Measurements from ENCODE around the gene HSPB1.

DNA sequence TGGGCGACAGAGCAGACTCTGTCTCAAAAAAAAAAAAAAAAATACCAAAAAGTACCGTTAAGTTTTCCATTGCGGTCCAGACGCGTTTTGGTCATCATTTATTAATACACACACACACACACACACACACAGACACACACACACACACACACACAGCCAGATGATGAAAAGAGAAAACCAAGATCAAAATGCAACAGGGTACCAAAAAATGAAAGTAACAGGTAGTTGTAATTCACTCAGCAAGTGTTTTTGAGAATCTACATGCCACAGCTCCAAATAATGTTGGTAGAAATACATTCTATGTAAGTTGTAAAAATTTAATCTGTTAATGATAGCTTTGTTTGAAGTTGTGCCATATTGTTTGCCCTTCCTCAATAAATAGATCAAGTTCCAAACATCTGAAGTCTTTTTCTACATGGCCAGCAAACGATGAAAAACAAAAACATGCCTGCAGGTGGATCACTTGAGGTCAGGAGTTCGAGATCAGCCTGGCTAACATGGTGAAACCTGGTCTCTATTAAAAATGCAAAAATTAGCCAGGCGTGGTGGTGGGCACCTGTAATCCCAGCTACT lies 46.9 kb downstream of the HSPB1 start:
- TF ChIP-seq, protein P1, sequence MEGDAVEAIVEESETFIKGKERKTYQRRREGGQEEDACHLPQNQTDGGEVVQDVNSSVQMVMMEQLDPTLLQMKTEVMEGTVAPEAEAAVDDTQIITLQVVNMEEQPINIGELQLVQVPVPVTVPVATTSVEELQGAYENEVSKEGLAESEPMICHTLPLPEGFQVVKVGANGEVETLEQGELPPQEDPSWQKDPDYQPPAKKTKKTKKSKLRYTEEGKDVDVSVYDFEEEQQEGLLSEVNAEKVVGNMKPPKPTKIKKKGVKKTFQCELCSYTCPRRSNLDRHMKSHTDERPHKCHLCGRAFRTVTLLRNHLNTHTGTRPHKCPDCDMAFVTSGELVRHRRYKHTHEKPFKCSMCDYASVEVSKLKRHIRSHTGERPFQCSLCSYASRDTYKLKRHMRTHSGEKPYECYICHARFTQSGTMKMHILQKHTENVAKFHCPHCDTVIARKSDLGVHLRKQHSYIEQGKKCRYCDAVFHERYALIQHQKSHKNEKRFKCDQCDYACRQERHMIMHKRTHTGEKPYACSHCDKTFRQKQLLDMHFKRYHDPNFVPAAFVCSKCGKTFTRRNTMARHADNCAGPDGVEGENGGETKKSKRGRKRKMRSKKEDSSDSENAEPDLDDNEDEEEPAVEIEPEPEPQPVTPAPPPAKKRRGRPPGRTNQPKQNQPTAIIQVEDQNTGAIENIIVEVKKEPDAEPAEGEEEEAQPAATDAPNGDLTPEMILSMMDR (tag by site-specific recombination; IDR thresholded peaks at IDR 0.05) = no peak
- TF ChIP-seq ZNF785 (tag by site-specific recombination; IDR thresholded peaks at IDR 0.05) = no peak
- TF ChIP-seq ZSCAN23 (tag by site-specific recombination; IDR thresholded peaks at IDR 0.05) = no peak
- TF ChIP-seq, protein P2, sequence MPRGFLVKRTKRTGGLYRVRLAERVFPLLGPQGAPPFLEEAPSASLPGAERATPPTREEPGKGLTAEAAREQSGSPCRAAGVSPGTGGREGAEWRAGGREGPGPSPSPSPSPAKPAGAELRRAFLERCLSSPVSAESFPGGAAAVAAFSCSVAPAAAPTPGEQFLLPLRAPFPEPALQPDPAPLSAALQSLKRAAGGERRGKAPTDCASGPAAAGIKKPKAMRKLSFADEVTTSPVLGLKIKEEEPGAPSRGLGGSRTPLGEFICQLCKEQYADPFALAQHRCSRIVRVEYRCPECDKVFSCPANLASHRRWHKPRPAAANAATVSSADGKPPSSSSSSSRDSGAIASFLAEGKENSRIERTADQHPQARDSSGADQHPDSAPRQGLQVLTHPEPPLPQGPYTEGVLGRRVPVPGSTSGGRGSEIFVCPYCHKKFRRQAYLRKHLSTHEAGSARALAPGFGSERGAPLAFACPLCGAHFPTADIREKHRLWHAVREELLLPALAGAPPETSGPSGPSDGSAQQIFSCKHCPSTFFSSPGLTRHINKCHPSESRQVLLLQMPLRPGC (tag by site-specific recombination; IDR thresholded peaks at IDR 0.05) = no peak
- no peak for TF ChIP-seq ZNF629 (tag by site-specific recombination; IDR thresholded peaks at IDR 0.05)
- TF ChIP-seq, protein P3, sequence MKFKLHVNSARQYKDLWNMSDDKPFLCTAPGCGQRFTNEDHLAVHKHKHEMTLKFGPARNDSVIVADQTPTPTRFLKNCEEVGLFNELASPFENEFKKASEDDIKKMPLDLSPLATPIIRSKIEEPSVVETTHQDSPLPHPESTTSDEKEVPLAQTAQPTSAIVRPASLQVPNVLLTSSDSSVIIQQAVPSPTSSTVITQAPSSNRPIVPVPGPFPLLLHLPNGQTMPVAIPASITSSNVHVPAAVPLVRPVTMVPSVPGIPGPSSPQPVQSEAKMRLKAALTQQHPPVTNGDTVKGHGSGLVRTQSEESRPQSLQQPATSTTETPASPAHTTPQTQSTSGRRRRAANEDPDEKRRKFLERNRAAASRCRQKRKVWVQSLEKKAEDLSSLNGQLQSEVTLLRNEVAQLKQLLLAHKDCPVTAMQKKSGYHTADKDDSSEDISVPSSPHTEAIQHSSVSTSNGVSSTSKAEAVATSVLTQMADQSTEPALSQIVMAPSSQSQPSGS (tag by site-specific recombination; IDR thresholded peaks at IDR 0.05; ENCODE audit: low read depth) = no peak
